D341Med (cell line): Measurements from ENCODE around the gene MTREX.
"Not testable (repeated sequence)": the region's sequence is repeated elsewhere in the genome, so short reads cannot be mapped to it uniquely, and the experiment has no call there.

Source experiments
- DNase-seq: peaks from one replicate; pipeline ENCODE4 v3.0.0; 2012; ENCODE audit warnings: low spot score

The MTREX gene

GRCh38 chr5:55307383-55308253 is at the start of gene MTREX, which contains the start of gene DHX29:
TSS of gene MTREX (plus strand) at chr5:55307989. CDS start at chr5:55308014, 25 bp downstream.
TSS of gene DHX29 (minus strand) at chr5:55307694. CDS start at chr5:55307573, 121 bp downstream.
- DNase-seq, result peak; percentile 93

GRCh38 chr5:55258339-55258738 is 49.5 kb upstream of the MTREX start:
- no peak for DNase-seq

- no peak for DNase-seq
Observed at GRCh38 chr5:55276771-55277170, 31.0 kb upstream of the MTREX start.

GRCh38 chr5:55278778-55279177 is 29.0 kb upstream of the MTREX start:
- DNase-seq, result no peak

GRCh38 chr5:55286411-55286933 is 21.3 kb upstream of the MTREX start:
- no peak for DNase-seq

- no peak for DNase-seq
Observed at GRCh38 chr5:55289808-55290207, 18.0 kb upstream of the MTREX start.

- no peak for DNase-seq
Observed at GRCh38 chr5:55290991-55291390, 16.8 kb upstream of the MTREX start.

- no peak for DNase-seq
Observed at GRCh38 chr5:55294935-55295334, 12.9 kb upstream of the MTREX start.

- DNase-seq, result no peak
Observed at GRCh38 chr5:55300890-55301289, 6.9 kb upstream of the MTREX start.

GRCh38 chr5:55303238-55303690 is 4.5 kb upstream of the MTREX start:
- DNase-seq, result no peak

- DNase-seq, result no peak
Observed at GRCh38 chr5:55304584-55304983, 3.2 kb upstream of the MTREX start.

- DNase-seq, result no peak
Observed at GRCh38 chr5:55305345-55305744, 2.4 kb upstream of the MTREX start.

GRCh38 chr5:55306641-55307382 is 977 bp upstream of the MTREX start:
- DNase-seq, result peak; percentile 36

- peak; percentile 32 for DNase-seq
Observed at GRCh38 chr5:55308254-55308836, 556 bp downstream of the MTREX start.

- DNase-seq, result no peak
Observed at GRCh38 chr5:55313870-55314617, 6.3 kb downstream of the MTREX start.

GRCh38 chr5:55316289-55316688 is 8.5 kb downstream of the MTREX start:
- DNase-seq, result no peak

GRCh38 chr5:55316837-55317236 is 9.0 kb downstream of the MTREX start:
- no peak for DNase-seq

- not testable (repeated sequence) for DNase-seq
Observed at GRCh38 chr5:55318237-55318636, 10.4 kb downstream of the MTREX start.

- no peak for DNase-seq
Observed at GRCh38 chr5:55319491-55319890, 11.7 kb downstream of the MTREX start.

- DNase-seq, result no peak
Observed at GRCh38 chr5:55320571-55320970, 12.8 kb downstream of the MTREX start.

GRCh38 chr5:55324006-55324405 is 16.2 kb downstream of the MTREX start:
- no peak for DNase-seq
